Activated gamma-delta T cell (primary cell): Measurements from ENCODE around the gene GRIK4.

ENCODE experiments used
- DNase-seq: peaks from one replicate; lab custom pipeline; 2025; lab: John Stamatoyannopoulos, UW

Gene GRIK4

DNA sequence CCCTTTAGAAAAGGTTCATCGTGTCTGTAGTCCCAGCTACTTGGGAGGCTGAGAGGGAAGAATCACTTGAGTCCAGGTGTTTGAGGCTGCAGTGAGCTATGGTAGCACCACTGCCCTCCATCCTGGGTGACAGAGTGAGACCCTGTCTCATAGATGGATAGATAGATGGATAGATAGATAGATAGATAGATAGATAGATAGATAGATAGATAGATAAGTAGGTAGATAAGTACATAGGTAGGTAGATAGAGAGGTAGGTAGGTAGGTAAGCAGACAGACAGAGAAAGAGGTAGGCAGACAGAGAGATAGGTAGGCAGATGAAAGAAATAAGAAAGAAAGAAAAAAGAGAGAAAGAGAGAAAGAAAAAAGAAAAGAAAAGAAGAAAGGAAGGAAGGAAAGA, 156.4 kb downstream of the GRIK4 start:
- DNase-seq, result no peak

DNA sequence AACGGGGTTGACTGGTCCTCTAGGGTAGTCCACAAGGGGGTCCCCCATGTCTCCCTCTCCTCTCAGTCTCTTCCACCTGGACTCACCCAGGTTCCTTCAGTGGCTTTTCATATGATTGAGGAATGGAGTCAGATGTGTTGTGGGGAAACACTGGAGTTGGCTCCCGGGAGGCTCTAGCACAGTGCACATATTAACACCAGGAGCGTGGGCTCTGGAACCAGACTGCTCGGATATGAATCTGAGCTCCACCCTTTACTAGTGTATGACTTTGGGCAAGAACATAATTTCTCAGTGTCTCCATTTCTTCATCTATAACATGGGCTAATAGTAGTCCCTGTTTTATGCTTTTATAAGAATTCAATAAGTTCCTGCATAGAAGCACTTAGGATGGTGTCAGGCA, 157.0 kb downstream of the GRIK4 start:
- no peak for DNase-seq

DNA sequence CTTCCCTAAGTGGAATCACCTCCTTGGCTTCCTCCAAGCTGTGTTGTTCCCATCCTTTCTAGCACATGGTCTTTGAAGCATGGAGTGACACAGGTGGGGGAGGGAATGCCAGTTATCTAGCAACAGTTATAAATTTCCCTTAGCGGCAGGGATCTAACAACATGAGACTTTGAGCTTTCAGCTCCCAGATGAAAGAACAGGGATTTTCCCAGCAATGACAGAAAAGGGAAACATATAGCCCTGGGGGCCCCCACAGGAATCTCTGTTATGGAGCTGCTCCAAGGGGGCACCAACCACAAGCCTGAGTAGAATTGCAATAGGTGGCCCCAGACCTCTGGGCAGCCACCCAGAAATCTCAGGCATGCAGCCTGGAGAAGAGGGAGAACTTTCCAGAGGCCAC, 163.0 kb downstream of the GRIK4 start:
- DNase-seq, result no peak

DNA sequence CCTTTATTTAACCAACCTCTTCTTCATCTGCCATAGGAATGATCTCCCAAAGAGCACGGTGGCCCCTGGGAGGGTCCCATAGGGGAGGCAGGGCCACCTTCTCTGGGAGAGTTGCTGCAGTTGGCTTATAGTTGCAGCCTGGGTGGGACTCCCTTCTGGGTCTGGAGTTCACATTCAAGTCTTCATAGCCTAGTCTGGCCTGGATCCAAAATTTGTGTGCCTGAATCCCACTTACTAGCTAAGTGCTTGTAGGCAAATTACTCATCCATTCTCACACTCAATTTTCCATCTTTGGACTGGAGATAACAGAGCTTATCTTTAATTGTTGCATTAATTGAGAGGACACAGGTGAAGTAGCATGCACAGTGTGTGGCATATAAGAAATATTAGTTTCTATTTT, 163.6 kb downstream of the GRIK4 start:
- DNase-seq, result no peak

DNA sequence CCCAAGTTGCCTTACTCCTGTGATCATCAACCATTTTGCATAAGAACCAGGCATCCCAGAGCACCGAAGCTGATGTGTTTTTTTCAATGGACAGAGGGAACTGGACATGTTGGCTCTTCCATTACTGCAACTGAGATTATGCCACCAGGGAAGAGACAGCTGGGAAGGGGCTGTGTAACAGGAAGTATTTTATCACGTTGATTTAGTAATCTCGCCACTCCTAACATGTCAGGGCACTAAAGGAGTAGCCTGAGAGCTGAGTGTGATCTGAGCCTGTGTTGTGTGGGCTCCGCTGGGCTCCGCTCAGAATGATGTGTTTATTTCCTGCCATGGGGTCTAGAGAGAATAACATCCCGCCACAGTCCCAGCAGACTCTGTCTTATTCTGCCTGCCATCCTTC, 165.4 kb downstream of the GRIK4 start:
- DNase-seq, result no peak

DNA sequence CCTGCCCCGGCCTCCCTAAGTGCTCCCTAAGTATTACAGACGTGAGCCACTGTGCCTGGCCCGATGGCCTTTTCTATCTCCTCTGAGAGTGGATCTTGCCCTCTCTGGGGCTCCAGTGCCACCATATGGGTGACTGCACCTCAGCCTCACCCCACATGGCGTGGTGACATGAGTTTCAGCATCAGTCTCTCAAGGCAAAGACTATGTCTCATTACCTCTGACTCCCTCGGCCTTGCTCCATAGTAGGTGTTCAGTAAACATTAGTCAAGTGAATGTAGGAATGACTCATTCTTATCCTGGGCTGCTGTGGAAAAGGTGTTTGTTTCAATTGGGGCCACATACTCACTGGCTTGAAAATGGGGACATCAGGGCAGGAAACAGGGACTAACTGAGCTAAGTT, 168.8 kb downstream of the GRIK4 start:
- DNase-seq, result no peak

DNA sequence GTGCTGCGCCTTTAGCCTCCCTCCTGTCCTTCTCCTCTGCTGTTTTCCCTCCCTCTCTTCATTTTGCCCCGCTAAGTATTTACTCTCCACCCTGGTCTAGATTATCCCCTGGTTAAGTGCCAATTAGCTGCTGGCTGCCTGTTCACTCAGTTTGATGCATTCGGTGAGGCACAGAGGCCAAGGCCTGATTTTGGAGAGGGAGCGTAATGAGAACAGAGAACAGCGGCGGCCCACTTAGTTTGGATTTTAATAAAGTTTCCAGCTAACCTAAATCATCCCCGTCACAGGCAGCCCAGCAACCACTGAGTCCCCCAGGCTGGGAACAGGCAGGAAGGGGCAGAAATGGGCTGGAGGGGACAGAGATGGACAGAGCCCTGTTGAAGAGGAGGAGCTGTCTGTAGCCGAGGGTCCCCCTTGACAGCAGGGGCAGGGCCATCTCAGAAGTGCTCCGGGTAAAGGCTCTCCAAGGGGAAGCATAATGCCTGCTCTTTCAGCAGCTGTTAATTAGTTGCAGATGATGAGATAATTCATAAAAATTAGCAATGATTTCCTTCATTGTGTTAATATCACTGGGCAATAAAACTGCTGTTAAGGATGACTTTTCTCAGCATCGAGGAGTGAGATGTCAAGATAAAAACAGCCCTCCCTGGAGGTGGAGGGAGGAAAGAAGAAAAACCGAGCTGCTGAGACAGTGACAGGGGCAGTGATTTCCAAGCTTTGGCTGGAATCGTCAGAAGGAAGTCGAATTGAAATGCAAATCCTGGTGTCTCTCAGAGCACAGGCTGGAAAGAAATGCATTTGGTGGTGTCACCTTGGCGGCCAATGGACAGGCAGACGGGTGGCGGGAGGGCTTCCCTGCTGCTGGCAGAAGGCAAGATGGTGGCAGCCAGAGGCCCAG, 170.1 kb downstream of the GRIK4 start:
- DNase-seq, result no peak

DNA sequence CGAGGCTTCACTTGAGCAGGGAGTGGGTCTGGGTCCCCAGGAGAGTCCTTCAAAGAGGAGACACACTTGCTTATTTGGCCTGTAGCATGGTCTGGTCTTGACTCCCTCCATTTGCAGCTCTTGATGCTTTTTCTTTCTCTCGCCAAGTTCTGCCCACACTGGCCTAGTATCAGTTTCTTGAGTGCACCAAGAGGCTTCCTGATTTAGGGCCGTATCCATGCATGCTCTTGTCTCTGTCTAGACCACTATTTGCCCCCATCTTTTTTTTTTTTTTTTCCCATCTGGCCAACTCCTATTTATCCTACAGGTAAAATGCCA, 170.7 kb downstream of the GRIK4 start:
- no peak for DNase-seq

DNA sequence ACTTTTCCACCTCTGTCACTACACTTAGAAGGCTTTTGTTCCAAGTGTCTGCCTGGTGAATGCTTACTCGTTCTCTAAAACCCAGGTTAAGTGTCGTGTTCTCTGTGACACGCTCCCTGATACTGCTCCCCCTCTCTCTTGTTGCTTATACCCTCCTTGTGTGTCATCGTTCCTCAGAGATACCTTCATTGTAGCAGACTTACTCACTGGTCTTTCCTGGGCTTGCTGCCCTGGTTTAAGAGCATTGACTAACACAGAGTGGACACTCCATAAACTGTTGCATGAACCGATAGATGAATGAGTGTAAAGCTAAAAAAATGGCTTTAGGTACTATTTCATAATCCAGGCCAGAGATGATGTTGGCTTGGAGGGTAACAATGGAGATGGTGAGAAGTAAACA, 171.3 kb downstream of the GRIK4 start:
- DNase-seq, result no peak

DNA sequence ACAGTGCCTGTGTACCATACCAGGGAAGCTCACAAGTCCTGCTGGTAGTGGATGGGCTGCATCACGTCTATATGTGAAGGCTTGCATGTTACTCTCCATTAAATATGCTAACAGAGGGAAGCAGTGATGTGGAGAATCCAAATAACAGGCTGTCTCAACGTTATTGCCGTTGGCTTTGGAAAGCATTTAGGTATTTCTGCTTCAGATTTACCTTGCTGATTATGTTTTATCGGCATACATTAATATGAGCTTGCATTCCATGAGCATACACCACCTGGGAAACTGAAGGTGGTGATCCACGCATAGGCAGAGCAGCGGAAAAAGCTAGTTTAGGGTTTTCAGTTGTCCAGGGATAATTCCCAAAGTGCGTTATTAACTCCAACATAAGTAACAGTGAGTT, 175.0 kb downstream of the GRIK4 start:
- DNase-seq, result no peak

DNA sequence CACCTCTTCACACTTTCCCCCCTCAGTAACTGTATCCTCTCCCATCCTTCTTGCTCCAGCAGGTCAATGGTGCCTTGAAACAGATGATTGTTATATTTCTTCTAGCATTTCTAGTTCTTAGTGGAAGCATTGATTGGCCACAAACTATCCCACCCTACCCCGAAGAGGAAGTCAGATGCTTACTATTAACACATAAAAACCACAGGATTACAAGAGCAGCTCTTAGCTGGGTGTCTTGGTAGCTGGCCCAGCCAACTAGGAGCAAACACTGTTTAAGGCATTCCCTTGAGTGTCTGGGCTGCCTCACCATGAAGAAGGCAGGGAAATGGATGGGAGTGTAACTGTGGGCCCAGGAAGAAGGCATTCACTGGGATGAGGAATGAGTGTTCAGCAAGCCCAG, 176.6 kb downstream of the GRIK4 start:
- no peak for DNase-seq

DNA sequence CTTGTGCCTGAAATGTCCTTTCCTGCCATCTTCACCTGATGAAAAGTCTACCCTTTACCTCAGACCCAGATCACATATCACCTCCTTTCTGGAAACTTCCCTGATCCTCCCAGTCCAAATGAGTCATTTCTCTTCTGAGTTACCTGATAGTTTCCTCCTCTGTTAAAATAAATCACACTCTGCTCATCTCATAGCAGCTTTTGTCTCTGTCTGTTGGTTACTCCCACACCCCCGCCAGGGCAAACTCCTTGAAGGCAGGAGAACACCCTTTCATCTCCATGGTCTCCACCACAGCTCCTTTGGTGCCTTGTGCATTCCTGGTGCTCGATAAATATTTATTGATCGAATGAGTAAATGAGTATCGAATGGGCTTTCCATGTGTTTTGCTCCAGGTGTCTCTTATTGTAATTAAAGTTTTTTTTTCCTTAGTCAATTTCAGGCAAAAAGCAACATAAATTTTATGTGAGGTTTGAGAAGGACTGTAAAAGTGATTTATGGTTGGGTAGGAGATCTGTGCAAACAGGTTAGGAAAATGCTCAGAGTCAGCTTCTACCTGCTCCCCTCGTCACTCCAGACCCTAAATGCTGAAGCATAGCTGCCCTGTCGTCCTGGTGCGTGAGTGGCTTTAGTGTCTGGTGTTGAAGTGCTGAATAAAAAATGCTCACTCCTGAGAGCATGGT, 178.2 kb downstream of the GRIK4 start:
- DNase-seq, result no peak

DNA sequence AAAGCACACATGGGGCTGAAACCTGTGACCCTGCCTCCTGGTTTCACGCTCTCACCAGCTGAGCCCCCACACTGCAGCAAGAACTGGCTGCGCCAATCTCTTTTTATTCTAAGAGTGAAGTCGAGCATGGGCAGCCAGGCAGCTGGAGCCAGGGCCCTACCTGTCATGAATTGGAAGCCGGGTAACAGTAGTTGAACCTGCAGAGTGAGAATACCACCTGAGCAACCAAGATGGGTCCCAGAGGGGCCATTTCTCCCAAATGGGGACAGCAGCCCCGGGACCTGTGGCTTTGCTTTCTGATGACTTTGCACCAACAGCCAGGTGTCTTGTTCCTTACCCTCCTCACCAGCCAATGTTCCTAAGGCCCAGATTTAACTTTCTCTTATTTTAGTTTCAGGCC, 178.9 kb downstream of the GRIK4 start:
- DNase-seq, result no peak

DNA sequence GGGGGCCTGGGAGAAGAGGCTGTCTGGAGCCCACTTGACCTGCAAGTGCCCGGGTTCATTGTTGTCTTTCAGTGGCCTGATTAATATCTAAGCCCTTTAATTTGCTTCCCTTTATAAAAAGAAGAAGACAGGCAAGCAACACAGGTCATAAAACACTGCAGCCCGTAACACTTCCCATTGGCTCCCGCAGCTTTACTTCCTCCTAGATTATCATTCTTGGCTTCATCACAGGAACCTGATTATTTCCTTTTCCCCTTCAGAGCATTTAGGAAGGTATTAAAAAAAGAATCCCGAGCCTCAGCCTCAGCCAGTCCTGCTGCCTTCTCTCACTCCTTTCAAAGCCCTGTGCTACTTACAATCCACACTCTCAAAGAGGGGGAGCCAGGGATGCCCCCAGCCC, 183.2 kb downstream of the GRIK4 start:
- DNase-seq, result no peak

DNA sequence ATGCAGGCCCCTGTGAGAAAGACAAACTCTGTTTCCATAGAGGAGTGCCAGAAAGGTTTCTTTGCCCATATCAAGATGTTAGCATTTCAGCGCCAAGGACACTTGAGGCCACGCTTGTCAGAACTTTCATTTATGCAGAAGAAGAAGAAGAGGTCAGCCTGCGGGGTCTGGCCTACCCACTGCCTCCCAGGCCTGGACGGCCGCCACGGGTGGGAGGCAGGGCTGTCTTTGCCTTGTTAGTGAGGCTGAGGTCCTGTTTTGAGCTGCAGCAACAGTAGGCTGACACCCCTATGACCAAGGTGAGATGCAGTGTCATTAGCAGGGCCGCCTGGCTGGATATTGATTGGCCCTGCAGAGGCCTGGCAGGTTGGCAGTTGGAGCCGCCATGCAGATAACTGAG, 183.9 kb downstream of the GRIK4 start:
- DNase-seq, result no peak

DNA sequence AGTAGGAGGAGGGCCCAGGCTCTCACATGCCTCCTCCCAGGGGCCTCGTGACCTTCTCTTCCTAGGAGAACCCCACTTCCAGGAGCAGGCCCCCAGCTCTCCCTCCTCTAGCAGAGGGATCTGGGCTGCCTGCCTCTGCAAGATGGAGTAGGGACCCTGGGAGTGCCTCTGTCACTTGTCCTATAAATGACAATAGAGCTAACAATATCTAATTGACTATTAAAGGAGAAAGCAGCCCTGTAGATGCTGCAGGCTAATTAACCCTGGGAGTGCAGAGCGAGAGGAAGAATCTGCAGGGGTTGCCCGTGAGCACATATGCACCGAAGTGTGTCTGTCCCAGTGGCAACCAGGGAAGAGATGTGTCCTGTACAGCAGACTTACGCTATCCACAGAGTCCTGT, 184.4 kb downstream of the GRIK4 start:
- no peak for DNase-seq

DNA sequence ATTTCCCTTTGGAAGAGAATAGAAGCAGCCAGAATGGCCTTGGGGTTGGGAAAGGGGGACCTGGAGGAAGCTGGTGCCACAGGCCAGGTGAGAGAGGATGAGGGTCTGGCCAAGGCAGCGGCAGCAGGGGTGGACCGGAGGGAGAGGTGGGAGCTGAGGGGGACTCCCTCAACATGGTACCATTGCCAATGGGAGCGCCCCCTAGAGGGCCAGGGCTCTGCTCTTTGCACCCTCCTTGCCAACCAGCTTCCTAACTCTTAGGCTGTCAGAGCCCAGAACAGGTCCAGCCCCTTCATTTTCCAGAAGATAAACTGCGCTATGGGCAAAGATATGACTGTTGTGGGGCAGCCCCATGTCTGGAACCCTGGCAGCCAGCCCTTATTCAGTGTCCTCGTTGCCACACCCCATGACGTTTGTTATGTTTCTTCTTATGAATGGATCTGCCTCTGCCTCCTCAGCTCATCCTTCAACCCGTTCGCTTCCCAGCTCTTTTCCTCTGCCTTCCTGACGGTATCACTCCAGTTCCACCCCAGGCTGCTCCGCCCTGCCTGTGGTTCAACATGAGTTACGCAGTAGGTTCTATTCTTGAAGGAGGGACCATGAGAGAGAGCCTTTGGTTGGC, 185.2 kb downstream of the GRIK4 start:
- no peak for DNase-seq

DNA sequence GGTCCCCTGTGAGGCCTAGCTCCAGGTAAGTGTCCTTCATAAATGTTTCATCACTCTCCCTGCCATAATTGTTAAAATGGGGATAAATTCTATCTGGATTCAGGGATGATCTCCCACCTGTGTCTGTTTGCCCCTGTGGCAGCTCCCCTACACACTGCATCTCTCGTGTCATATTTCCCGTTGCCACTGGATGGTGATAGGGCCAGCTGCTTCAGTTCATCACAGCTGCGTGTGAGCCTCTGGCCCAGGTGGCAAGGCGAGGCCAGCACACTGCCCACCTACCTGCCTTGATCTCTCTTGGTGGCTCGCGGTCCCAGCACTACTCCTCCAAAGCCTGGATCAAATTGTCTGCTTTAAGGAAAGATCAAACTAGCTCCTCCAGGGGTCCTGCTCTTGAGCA, 187.4 kb downstream of the GRIK4 start:
- no peak for DNase-seq

DNA sequence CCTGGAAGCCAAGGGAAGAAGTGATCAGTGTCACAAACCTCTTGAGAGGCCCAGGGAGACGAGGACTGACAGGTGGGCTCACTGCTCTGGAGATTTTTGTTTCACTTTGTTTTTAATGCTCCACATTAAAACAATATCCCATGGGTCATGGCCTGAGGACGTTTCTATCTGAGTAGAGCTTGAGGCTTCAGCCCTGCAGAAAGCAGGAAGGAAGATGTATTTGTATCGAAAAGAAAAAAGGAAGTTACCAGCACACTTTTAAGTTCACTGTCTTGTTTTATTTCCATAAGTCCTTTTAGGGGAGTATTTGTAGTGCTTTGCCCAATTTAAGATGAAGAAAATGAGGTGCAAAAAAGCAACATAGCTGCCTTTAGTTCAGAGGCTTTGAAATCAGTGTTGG, 191.1 kb downstream of the GRIK4 start:
- no peak for DNase-seq

DNA sequence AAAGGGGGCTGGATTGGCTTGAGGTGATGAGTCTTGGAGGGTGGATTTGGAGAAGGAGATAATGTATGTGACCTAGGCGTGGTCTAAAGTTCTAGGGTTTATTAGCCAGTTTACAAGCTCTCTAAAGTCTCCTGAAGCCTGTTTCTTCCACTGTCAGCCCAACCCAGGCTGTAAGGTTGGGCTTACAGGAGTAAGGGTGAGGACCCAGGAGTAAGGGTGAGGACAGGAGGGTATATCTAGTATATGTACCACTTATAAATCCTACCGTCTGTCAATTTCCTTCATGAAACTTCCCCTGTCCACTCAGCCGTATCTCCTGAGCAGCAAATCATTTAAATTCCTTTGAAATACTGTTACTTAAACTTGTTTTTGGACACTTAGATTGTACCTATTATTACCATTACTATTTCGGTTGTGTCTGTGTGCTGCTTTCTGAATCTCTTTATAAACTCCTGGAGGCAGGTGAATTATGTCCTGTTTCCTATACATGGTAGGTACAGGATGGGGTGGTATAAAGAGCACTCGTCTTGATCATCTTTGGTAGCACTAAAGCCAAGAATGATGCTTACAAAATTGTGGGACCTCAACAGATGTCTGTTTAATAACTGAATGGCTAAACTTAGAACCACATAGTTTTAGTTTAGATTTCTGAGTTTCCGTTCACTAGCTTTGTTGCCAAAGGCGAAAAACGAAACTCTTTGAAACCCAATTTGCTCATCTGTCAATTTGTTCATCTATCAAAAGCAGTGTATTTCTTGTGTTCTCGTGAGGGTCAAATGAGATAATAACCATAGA, 192.0 kb downstream of the GRIK4 start:
- no peak for DNase-seq

DNA sequence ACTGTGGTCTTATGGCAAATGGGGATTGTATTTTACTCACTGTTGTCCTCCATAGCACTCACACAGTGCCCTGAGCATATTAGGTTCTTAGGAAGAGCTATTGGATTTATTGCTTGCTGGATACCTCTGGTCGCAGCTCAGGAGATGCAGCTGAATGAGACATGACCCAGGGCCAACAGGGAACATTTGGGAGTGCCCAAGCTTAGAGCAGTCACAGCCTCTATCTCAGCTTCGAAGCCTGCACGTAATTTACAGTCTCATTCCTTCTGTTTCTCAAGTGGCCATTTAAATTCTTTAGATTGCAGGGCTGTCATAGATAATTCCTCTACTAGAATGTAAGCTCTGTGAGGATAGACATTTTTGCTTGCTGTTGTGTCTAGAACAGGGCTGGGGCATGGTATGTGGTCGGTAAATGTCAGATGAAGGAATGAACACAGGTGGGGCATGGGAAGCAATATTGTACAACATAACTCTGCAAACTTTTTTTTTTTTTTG, 192.8 kb downstream of the GRIK4 start:
- no peak for DNase-seq

DNA sequence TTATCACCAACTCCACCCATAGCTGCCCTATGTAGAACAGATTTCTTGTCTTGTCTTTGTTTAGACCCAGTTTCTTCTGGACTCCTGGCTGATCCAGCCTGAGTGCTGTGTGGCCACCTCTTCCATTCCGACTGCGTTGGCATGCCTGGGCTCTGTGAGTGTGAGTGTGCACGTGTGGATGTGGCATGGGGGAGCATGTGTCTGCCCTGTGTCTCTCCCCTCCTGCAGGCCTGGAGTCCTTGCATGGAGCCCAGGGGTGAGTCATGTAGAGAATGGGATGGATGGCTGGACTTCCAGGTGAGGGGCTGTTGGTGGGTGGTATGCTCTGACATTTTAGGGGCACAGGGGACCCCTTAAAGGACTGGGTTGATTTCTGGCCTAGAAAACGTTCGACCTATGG, 194.7 kb downstream of the GRIK4 start:
- DNase-seq, result no peak
